SJSA1 (cell line): Measurements from ENCODE around the gene RGP1. TPM values are rescaled to one million over a fixed set of nuclear protein-coding genes. Genes with fewer than 3 reads are reported as not detected.
A peak's percentile ranks its signal among the peaks of the same experiment; 100 is the strongest.

ENCODE experiments used
- DNase-seq, 2 experiments: peaks; one replicate each; pipeline ENCODE4 v3.0.0-alpha.2; 2015 to 2020; ENCODE audit warnings: low spot score in 2 of 2, low read depth in 1 of 2
- H3K27ac ChIP-seq: fragments of 250-450 bp; sonication (Bioruptor Pico); 2 replicates; pipeline ENCODE4 v1.5.1; 2020; ENCODE audit warnings: mild to moderate bottlenecking, moderate library complexity
- H3K27me3 ChIP-seq: fragments of 250-450 bp; sonication (Bioruptor Pico); replicated peaks from 2 replicates; pipeline ENCODE4 v1.5.1; 2020; ENCODE audit warnings: mild to moderate bottlenecking, moderate library complexity
- H3K36me3 ChIP-seq: fragments of 250-450 bp; sonication (Bioruptor Pico); 2 replicates; pipeline ENCODE4 v1.5.1; 2020; ENCODE audit warnings: mild to moderate bottlenecking
- H3K4me1 ChIP-seq: fragments of 250-450 bp; sonication (Bioruptor Pico); replicated peaks from 2 replicates; pipeline ENCODE4 v1.6.1; 2021; ENCODE audit warnings: mild to moderate bottlenecking
- H3K4me3 ChIP-seq: fragments of 250-450 bp; sonication (Bioruptor Pico); 2 replicates; pipeline ENCODE4 v1.5.1; 2020; ENCODE audit warnings: mild to moderate bottlenecking
- H3K9me3 ChIP-seq: fragments of 250-450 bp; sonication (Bioruptor Pico); replicated peaks from 2 replicates; pipeline ENCODE4 v1.5.1; 2020; ENCODE audit warnings: mild to moderate bottlenecking
- total RNA-seq: library from RNA; depleted of rRNA; stranded (reverse); fragments of >200 nt; shearing (Covaris generic); gene quantifications from 2 replicates; pipeline ENCODE4 v1.2.3, GENCODE V29; 2014

RGP1 gene
- total RNA-seq, 1 experiment from 2014 or later, result 7.4 TPM

- H3K27ac ChIP-seq, result no peak overlapping the region
- no peak overlapping the region for H3K4me3 ChIP-seq
- H3K36me3 ChIP-seq, result peaks cover 37% of the 10 kb centered on the region
- H3K9me3 ChIP-seq, result no peaks in the 10 kb centered on the region
- H3K27me3 ChIP-seq, result no peaks in the 10 kb centered on the region
- no peak for DNase-seq
- peaks cover 15% of the 10 kb centered on the region; the same call in 1 of the 2 replicates for H3K4me1 ChIP-seq
Measured at GRCh38 chr9:35743452-35743851, 5.6 kb upstream of the RGP1 start.

GRCh38 chr9:35743880-35744518 lies 5.1 kb upstream of the RGP1 start:
- Histone ChIP-seq H3K4me3 (no peak overlapping the region), H3K27me3 (no peaks in the 10 kb centered on the region), H3K9me3 (no peaks in the 10 kb centered on the region), H3K36me3 (peaks cover 34% of the 10 kb centered on the region), H3K27ac (no peak overlapping the region), H3K4me1 (peaks cover 15% of the 10 kb centered on the region; the same call in 1 of the 2 replicates)
- DNase-seq, result no peak

GRCh38 chr9:35745569-35745968 lies 3.5 kb upstream of the RGP1 start:
- Histone ChIP-seq H3K27me3 (no peaks in the 10 kb centered on the region), H3K27ac (no peak overlapping the region), H3K9me3 (no peaks in the 10 kb centered on the region), H3K4me1 (peaks cover 21% of the 10 kb centered on the region), H3K36me3 (peaks cover 27% of the 10 kb centered on the region), H3K4me3 (no peak overlapping the region)
- no peak for DNase-seq

GRCh38 chr9:35746583-35746982 lies 2.5 kb upstream of the RGP1 start:
- peaks cover 21% of the 10 kb centered on the region for H3K4me1 ChIP-seq
- H3K4me3 ChIP-seq, result no peak overlapping the region; the same call in 1 of the 2 replicates
- DNase-seq, result peak in 1 of 2 experiments; percentile 4
- peaks cover 27% of the 10 kb centered on the region for H3K36me3 ChIP-seq
- H3K9me3 ChIP-seq, result no peaks in the 10 kb centered on the region
- no peaks in the 10 kb centered on the region for H3K27me3 ChIP-seq
- H3K27ac ChIP-seq, result no peak overlapping the region

GRCh38 chr9:35748242-35748857 lies 737 bp upstream of the RGP1 start:
- peaks cover 18% of the 10 kb centered on the region for H3K36me3 ChIP-seq

GRCh38 chr9:35749515-35750255 lies 598 bp downstream of the RGP1 start:
- peaks cover 6% of the 10 kb centered on the region for H3K36me3 ChIP-seq
- peak overlapping the region; percentile 95 for H3K4me3 ChIP-seq
- H3K4me1 ChIP-seq, result peaks cover 21% of the 10 kb centered on the region
- H3K27ac ChIP-seq, result peak overlapping the region; percentile 83
- H3K9me3 ChIP-seq, result no peaks in the 10 kb centered on the region
- peak in 1 of 2 experiments; percentile 2 for DNase-seq
- H3K27me3 ChIP-seq, result no peaks in the 10 kb centered on the region

More at GRCh38 chr9:35748242-35748857, 737 bp upstream of the RGP1 start:
- DNase-seq, result no peak
- H3K4me3 ChIP-seq, result peak overlapping the region; percentile 95
- peak overlapping the region; percentile 83 for H3K27ac ChIP-seq
- no peaks in the 10 kb centered on the region for H3K9me3 ChIP-seq
- no peaks in the 10 kb centered on the region for H3K27me3 ChIP-seq
- H3K4me1 ChIP-seq, result peaks cover 21% of the 10 kb centered on the region

- Histone ChIP-seq H3K27ac (no peak overlapping the region), H3K27me3 (no peaks in the 10 kb centered on the region), H3K36me3 (peaks cover 6% of the 10 kb centered on the region), H3K4me3 (peak overlapping the region; percentile 95; the same call in 1 of the 2 replicates), H3K4me1 (peaks cover 21% of the 10 kb centered on the region), H3K9me3 (no peaks in the 10 kb centered on the region)
- no peak for DNase-seq
Measured at GRCh38 chr9:35750256-35750531, 1.1 kb downstream of the RGP1 start.

GRCh38 chr9:35753466-35753865 lies 4.4 kb downstream of the RGP1 start:
- Histone ChIP-seq H3K9me3 (no peaks in the 10 kb centered on the region), H3K36me3 (peaks cover 6% of the 10 kb centered on the region), H3K27me3 (no peaks in the 10 kb centered on the region), H3K27ac (no peak overlapping the region), H3K4me3 (no peak overlapping the region), H3K4me1 (peaks cover 6% of the 10 kb centered on the region)
- no peak for DNase-seq

GRCh38 chr9:35754264-35754663 lies 5.2 kb downstream of the RGP1 start, which contains the start of gene MSMP:
MSMP (minus strand) TSS chr9:35754276; CDS start chr9:35754129, 147 bp downstream.
- peaks cover 1% of the 10 kb centered on the region; the same call in 1 of the 2 replicates for H3K36me3 ChIP-seq
- no peaks in the 10 kb centered on the region for H3K9me3 ChIP-seq
- no peak within 1 kb of the TSS for H3K27ac ChIP-seq
- no peak for DNase-seq
- H3K4me1 ChIP-seq, result peaks cover 6% of the 10 kb centered on the region
- no peak within 1 kb of the TSS for H3K4me3 ChIP-seq
- no peaks in the 10 kb centered on the region for H3K27me3 ChIP-seq

- Histone ChIP-seq H3K4me3 (no peak overlapping the region), H3K36me3 (no peaks in the 10 kb centered on the region), H3K27me3 (no peaks in the 10 kb centered on the region), H3K27ac (no peak overlapping the region), H3K9me3 (no peaks in the 10 kb centered on the region), H3K4me1 (peaks cover 1% of the 10 kb centered on the region)
- DNase-seq, result no peak
Measured at GRCh38 chr9:35755071-35755470, 6.0 kb downstream of the RGP1 start.

- Histone ChIP-seq H3K27ac (no peak overlapping the region), H3K4me1 (no peaks in the 10 kb centered on the region)
- no peak for DNase-seq
Measured at GRCh38 chr9:35756275-35757225, 7.5 kb downstream of the RGP1 start.

GRCh38 chr9:35757226-35757891 lies 8.3 kb downstream of the RGP1 start:
- no peak for DNase-seq
- H3K4me1 ChIP-seq, result no peaks in the 10 kb centered on the region
- no peak overlapping the region for H3K4me3 ChIP-seq

More at GRCh38 chr9:35756275-35757225, 7.5 kb downstream of the RGP1 start:
- Histone ChIP-seq H3K27me3 (no peaks in the 10 kb centered on the region), H3K9me3 (no peaks in the 10 kb centered on the region), H3K4me3 (no peak overlapping the region), H3K36me3 (no peaks in the 10 kb centered on the region)

GRCh38 chr9:35757892-35758275 lies 8.8 kb downstream of the RGP1 start:
- no peaks in the 10 kb centered on the region for H3K4me1 ChIP-seq
- H3K27ac ChIP-seq, result no peak overlapping the region
- no peaks in the 10 kb centered on the region for H3K36me3 ChIP-seq
- H3K4me3 ChIP-seq, result no peak overlapping the region
- H3K9me3 ChIP-seq, result no peaks in the 10 kb centered on the region
- no peak for DNase-seq
- no peaks in the 10 kb centered on the region for H3K27me3 ChIP-seq

More at GRCh38 chr9:35757226-35757891, 8.3 kb downstream of the RGP1 start:
- Histone ChIP-seq H3K27me3 (no peaks in the 10 kb centered on the region), H3K9me3 (no peaks in the 10 kb centered on the region), H3K36me3 (no peaks in the 10 kb centered on the region), H3K27ac (no peak overlapping the region)
